GM12865 (cell line): Measurements from ENCODE around the gene LYZL1.

Experiments
- DNase-seq: peaks from one replicate; pipeline ENCODE4 v3.0.0; 2010; ENCODE audit warnings: low read depth
- H3K4me3 ChIP-seq: 2 replicates; pipeline ENCODE4 v1.5.1; 2011; ENCODE audit warnings: mild to moderate bottlenecking, low read depth, low read length, control low read depth
- CTCF ChIP-seq: IDR thresholded peaks from 2 replicates; pipeline ENCODE4 v1.5.1; 2011; ENCODE audit warnings: low read length, control low read depth, low read depth, inconsistent platforms; ENCODE audit not compliant: insufficient read depth; ENCODE audit errors: missing control alignments

The LYZL1 gene

GRCh38 chr10:29259498-29259897, 29.4 kb upstream of the LYZL1 start:
- DNase-seq: no peak
- no peak for TF ChIP-seq CTCF
- no peak overlapping the region for H3K4me3 ChIP-seq

DNA sequence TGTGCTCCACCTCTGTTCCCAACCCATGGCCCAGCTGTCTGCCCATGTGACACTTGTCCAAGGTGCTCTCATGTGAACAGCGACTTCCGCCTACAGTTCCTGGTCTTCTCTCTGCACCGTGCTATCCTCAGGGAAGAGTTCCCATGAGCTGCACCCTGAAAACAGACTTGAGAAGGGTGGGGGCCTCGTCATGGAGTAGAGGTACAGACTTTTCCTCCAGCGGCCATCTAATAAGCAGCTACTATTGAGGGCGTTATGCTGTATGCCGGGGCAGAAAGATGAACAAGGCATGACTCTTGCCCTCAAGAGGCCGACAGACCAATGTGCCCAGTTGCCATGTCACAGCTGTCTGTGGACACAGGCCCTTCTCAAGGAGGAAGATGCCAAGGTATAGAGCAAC, 25.4 kb upstream of the LYZL1 start:
- no peak for TF ChIP-seq CTCF
- no peak for DNase-seq
- H3K4me3 ChIP-seq: no peak overlapping the region

GRCh38 chr10:29265210-29265768, 23.6 kb upstream of the LYZL1 start:
- TF ChIP-seq CTCF: no peak
- H3K4me3 ChIP-seq: no peak overlapping the region
- DNase-seq: no peak

- no peak for DNase-seq
- no peak overlapping the region for H3K4me3 ChIP-seq
- no peak for TF ChIP-seq CTCF
Measured at GRCh38 chr10:29266641-29267040, 22.2 kb upstream of the LYZL1 start.

- no peak for DNase-seq
- TF ChIP-seq CTCF: no peak
- no peak overlapping the region for H3K4me3 ChIP-seq
Measured at GRCh38 chr10:29268011-29268410, 20.9 kb upstream of the LYZL1 start.

DNA sequence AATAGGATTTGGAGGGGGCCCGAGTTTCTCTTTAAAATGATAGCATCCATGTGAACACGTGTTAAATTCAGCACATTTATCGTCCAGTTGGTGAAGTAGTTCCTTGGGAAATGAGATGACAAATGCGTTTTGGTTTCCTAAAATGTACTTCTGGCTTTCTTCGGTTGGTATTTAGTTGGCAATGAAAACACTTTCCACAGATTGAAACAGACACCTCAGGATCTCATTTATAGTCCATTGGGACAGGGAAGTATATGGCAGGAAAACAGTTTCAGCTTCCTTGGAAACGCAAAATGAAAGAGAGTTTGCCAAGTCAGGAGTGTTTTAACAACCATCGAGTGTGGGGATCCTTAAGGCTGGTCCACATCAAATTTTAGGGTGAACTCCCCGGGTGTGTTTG, 19.4 kb upstream of the LYZL1 start:
- no peak for TF ChIP-seq CTCF
- H3K4me3 ChIP-seq: no peak overlapping the region
- DNase-seq: no peak

- no peak overlapping the region for H3K4me3 ChIP-seq
- no peak for TF ChIP-seq CTCF
- no peak for DNase-seq
Measured at GRCh38 chr10:29270883-29271282, 18.0 kb upstream of the LYZL1 start.
